Measurements from ENCODE around the gene MANBA. TPM values are rescaled to one million over a fixed set of nuclear protein-coding genes. Genes with fewer than 3 reads are reported as not detected.
"Not testable (repeated sequence)": the region's sequence is repeated elsewhere in the genome, so short reads cannot be mapped to it uniquely, and the experiment has no call there.

The MANBA gene
- total RNA-seq, 4 donors from 2014 or later, result 10.4 to 21.7 (median 15.1) TPM

DNA sequence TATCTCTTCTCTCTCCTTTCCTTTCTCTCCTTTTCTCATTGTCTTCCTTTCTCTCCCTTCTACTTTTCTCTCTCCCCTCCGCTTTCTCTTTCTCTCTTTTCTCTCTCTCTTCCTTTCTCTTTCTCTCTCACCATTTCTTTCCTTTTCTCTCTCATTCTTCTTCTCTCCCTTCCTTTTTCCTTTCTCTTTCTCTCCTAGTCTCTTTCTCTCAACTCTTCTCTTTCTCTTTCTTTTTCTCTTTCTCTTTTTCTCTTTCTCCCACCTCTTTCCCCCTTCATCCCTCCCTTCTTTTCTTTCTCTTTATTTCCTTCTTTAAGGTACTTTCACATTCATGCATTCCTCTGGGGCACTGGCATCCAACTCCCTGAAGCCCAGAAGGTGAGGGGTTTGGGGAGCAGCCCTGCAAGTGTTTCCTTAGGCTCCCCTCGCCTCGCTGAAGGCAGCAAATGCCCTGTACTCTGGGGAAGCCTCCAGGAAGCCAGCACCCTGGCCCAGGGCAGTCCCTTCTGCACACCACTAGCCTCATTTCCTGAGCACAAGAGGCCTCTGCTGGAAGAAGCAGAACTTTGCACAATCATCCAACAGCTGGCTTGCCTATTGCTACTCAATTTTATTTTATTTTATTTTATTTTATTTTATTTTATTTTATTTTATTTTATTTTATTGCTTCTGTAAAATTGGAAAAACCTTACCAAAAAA is 135.4 kb downstream of the MANBA start:
- Histone ChIP-seq H3K27me3 (no peaks in the 10 kb centered on the region), H3K4me1 (peaks cover 0 to 15% (median 0%) of the 10 kb centered on the region in 3 donors), H3K4me3 (no peak overlapping the region), H3K27ac (no peak overlapping the region), H3K36me3 (no peaks in the 10 kb centered on the region), H3K9me3 (no peaks in the 10 kb centered on the region)
- DNase-seq, result no peak
- WGBS, 2 donors, result 92 to 93% methylated on average over 1 to 3 of the region's 3 CpGs
- TF ChIP-seq, protein P1, sequence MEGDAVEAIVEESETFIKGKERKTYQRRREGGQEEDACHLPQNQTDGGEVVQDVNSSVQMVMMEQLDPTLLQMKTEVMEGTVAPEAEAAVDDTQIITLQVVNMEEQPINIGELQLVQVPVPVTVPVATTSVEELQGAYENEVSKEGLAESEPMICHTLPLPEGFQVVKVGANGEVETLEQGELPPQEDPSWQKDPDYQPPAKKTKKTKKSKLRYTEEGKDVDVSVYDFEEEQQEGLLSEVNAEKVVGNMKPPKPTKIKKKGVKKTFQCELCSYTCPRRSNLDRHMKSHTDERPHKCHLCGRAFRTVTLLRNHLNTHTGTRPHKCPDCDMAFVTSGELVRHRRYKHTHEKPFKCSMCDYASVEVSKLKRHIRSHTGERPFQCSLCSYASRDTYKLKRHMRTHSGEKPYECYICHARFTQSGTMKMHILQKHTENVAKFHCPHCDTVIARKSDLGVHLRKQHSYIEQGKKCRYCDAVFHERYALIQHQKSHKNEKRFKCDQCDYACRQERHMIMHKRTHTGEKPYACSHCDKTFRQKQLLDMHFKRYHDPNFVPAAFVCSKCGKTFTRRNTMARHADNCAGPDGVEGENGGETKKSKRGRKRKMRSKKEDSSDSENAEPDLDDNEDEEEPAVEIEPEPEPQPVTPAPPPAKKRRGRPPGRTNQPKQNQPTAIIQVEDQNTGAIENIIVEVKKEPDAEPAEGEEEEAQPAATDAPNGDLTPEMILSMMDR (IDR thresholded peaks at IDR 0.05), result peak in 4 of 6 experiments; percentile 6 to 53 (median 24)
- no peak for TF ChIP-seq POLR2A (IDR thresholded peaks at IDR 0.05)
- intact Hi-C loops (cut with DNase I), result loop anchor here (10.0 kb wide), 1 partner anchor 181 kb away; no protein-coding TSS in a partner anchor

DNA sequence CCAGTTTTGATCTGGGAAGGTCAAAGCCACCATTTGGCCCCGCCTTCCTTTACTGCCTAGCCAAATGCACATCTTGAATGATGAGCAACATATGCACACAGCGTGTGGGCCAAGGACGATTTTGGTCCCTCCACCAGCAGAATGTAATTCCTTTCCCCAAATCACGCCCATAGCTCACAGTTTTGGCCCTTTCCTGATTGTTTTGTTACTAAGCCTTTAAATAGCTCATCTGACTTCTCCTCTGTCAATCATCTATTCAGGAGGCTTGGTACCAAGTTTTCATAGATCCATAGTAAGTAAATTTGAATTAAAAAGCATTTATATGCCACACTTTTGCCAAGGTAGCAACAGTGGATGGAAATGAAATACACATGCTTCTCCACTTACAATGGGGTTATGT is 136.3 kb downstream of the MANBA start:
- TF ChIP-seq POLR2A (IDR thresholded peaks at IDR 0.05), result no peak
- TF ChIP-seq, protein P1 (IDR thresholded peaks at IDR 0.05), result no peak
- Histone ChIP-seq H3K4me1 (peaks cover 0 to 17% (median 0%) of the 10 kb centered on the region in 3 donors), H3K9me3 (no peaks in the 10 kb centered on the region), H3K27me3 (no peaks in the 10 kb centered on the region), H3K27ac (no peak overlapping the region), H3K36me3 (no peaks in the 10 kb centered on the region), H3K4me3 (no peak overlapping the region)
- intact Hi-C loops (cut with DNase I), result loop anchor here (10.0 kb wide), 1 partner anchor 180 kb away; no protein-coding TSS in a partner anchor
- no peak for DNase-seq
- WGBS, 2 donors, result 83 to 88% methylated on average over 4 of the region's 4 CpGs

DNA sequence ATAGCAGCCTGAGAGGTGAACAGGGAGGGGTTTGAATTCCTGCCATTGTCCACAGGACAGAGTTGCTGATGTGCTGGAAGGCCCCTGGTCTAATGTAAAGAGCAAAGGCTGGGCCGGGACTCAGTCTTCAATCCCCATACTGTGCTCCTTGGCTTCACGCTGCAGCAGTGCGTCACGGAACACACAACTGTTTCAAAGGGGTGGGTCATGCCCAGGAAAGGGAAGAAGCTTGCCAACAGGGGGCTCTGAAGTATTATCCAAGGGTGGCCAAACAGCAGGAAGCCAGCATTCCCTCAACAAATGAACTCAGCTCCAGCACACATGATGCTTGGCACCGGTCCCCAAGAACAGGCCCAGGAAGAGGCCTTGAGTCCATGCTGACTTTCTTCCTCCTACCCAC is 137.1 kb downstream of the MANBA start:
- 57 to 73% methylated on average over 1 to 5 of the region's 5 CpGs for WGBS, 2 donors
- Histone ChIP-seq H3K36me3 (no peaks in the 10 kb centered on the region), H3K27me3 (no peaks in the 10 kb centered on the region), H3K9me3 (no peaks in the 10 kb centered on the region), H3K4me1 (peaks cover 0 to 17% (median 0%) of the 10 kb centered on the region in 3 donors), H3K27ac (no peak overlapping the region), H3K4me3 (no peak overlapping the region)
- DNase-seq, result no peak
- TF ChIP-seq POLR2A (IDR thresholded peaks at IDR 0.05), result no peak
- TF ChIP-seq, protein P1 (IDR thresholded peaks at IDR 0.05), result peak in 1 of 6 experiments; percentile 10
- intact Hi-C loops (cut with DNase I), result loop anchor here (10.0 kb wide), 1 partner anchor 179 kb away; no protein-coding TSS in a partner anchor

DNA sequence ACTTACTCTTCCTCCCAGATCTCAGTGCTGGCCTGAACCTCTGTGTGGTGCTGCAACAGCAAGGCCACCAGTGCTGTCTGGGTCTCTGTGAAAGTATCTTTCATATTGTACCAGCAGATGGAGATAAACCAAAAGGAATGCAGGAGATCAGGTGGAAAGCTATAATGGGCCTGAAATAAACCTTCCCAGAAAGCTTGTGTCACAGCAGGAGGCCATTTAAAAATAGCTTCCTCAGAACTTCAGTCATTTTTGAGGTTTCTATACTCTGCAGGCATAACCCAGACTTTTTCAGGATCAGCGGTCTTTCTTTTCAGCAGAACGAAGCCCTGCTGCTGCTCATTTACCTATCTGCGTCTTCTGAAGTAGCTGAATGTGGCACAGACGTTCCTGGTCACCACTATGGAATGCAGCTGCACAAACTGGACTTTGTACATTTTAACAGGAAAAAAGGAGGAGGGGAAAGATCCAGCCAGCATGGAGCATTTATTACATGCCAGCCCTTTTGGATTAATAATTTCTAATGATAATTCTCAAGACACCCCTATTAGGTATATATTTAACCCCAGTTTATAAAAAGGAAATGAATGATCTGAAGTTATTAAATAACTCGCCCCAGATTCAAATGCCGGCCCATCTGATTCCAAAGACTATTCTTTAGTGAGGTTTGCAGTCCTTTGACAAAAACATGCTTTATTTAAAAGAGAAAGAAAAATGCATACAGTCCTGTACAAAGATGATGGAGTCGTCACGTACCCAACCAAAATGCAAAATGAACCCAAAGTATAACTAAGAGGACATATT is 139.9 kb downstream of the MANBA start:
- peaks cover 0 to 7% (median 0%) of the 10 kb centered on the region in 3 donors for H3K4me1 ChIP-seq
- H3K9me3 ChIP-seq, result no peaks in the 10 kb centered on the region
- no peak for DNase-seq
- intact Hi-C loops (cut with DNase I), result loop anchor here (10.0 kb wide), 1 partner anchor 176 kb away; no protein-coding TSS in a partner anchor
- no peak overlapping the region for H3K4me3 ChIP-seq
- TF ChIP-seq, protein P1 (IDR thresholded peaks at IDR 0.05), result peak; percentile 19 to 72 (median 49)
- no peak for TF ChIP-seq POLR2A (IDR thresholded peaks at IDR 0.05)
- no peaks in the 10 kb centered on the region for H3K27me3 ChIP-seq
- peaks cover 0 to 17% (median 9%) of the 10 kb centered on the region in 3 donors for H3K36me3 ChIP-seq
- WGBS, 2 donors, result 78 to 79% methylated on average over 8 of the region's 8 CpGs
- no peak overlapping the region for H3K27ac ChIP-seq

DNA sequence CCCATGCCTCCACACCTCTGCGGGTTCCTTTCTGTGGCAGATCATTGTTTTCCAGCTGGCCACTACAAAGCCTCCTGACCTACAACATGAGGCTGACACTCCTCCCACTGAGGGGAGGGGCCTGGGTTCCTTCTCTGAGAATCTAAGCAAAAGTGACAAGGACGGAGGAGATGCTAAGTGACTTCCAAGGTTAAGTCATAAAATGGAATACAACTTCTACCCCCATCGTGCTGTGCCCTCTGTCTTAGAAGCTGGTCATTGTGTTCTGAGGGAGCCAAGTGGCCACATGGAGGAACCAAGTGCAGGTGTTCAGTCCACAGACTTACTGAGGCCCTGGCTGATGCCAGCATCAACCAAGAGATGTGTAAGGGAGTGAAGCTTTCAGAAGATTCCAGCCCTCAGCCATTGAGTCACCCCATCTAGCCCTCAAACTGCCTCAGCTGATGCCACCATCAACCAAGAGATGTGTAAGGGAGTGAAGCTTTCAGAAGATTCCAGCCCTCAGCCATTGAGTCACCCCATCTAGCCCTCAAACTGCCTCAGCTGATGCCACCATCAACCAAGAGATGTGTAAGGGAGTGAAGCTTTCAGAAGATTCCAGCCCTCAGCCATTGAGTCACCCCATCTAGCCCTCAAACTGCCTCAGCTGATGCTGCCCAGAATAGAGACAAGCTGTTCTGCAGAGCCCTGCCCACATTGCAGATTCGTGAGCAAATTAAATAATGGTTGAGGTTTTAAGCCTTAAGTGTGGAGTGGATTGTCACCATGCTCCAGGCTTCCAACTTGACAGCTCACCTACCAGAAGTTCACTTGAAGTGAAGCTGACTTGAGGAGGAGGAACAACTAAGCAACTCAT is 140.8 kb downstream of the MANBA start:
- not testable (repeated sequence) for H3K9me3 ChIP-seq, H3K4me3 ChIP-seq, H3K27me3 ChIP-seq, DNase-seq, H3K27ac ChIP-seq, H3K4me1 ChIP-seq
- H3K36me3 ChIP-seq, result peaks cover 0 to 26% (median 10%) of the 10 kb centered on the region in 3 donors
- intact Hi-C loops (cut with DNase I), result loop anchor here (5.0 to 10.0 kb wide), 2 partner anchors 175 to 387 kb away; no protein-coding TSS in a partner anchor
- 68 to 85% methylated on average over 3 to 4 of the region's 4 CpGs for WGBS, 2 donors

DNA sequence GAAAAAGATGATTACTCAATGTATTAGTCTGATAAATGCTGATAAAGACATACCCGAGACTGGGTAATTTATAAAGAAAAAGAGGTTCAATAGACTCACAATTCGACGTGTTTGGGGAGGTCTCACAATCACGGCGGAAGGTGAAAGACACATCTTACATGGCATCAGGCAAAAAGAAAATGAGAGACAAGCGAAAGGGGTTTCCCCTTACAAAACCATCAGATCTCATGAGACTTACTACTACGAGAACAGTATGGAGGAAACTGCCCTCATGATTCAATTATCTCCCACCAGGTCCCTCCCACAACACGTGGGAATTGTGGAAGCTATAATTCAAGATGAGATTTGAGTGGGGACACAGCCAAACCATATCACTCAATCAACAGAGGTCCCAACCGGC is 141.7 kb downstream of the MANBA start:
- not testable (repeated sequence) for DNase-seq, H3K9me3 ChIP-seq, H3K27ac ChIP-seq, H3K27me3 ChIP-seq, H3K4me3 ChIP-seq, H3K4me1 ChIP-seq
- intact Hi-C loops (cut with DNase I), result loop anchor here (5.0 kb wide), 1 partner anchor 388 kb away; no protein-coding TSS in a partner anchor
- H3K36me3 ChIP-seq, result peaks cover 0 to 36% (median 17%) of the 10 kb centered on the region in 3 donors
- 43 to 62% methylated on average over 9 of the region's 9 CpGs for WGBS, 2 donors

Measured in esophagus squamous epithelium (tissue), 5 donors.